Stomach (tissue), 9 donors: Measurements from ENCODE around the gene CYP2A13. TPM values are rescaled to one million over a fixed set of nuclear protein-coding genes. Genes with fewer than 3 reads are reported as not detected.
"Not testable (repeated sequence)": the region's sequence is repeated elsewhere in the genome, so short reads cannot be mapped to it uniquely, and the experiment has no call there.

Source experiments
- DNase-seq, 2 donors: peaks; one replicate each; pipeline versions ENCODE4 v3.0.0 to v3.0.0-alpha.2; 2013 to 2019
- H3K27ac ChIP-seq, 5 donors: fragments of 200-600 bp in 4 of 5; sonication (generic) in 4 of 5; one replicate each; pipeline ENCODE4 v1.5.1; 2013 to 2019; ENCODE audit warnings: mild to moderate bottlenecking in 1 of 5, moderate library complexity in 1 of 5
- H3K27me3 ChIP-seq, 3 donors: fragments of 200-600 bp; sonication (generic); one replicate each; pipeline ENCODE4 v1.5.1; 2017 to 2019; ENCODE audit warnings: mixed run types in 1 of 3
- H3K36me3 ChIP-seq, 4 donors: fragments of 200-600 bp; sonication (generic); 1 replicate in 3 of 4; 2 replicates in 1 of 4; pipeline ENCODE4 v1.5.1; 2016 to 2019
- H3K4me1 ChIP-seq, 4 donors: fragments of 200-600 bp; sonication (generic); one replicate each; pipeline ENCODE4 v1.5.1; 2016 to 2019
- H3K4me3 ChIP-seq, 4 donors: fragments of 200-600 bp; sonication (generic) in 3 of 4; one replicate each; pipeline ENCODE4 v1.5.1; 2016 to 2019; ENCODE audit warnings: mild to moderate bottlenecking in 1 of 4
- H3K9me3 ChIP-seq, 4 donors: fragments of 200-600 bp; sonication (generic); one replicate each; pipeline ENCODE4 v1.5.1; 2016 to 2019
- CTCF ChIP-seq, 7 experiments: fragments of 450-650 bp in 4 of 7; fragments of 200-600 bp in 3 of 7; sonication (generic) in 3 of 7; IDR thresholded peaks; one replicate each; pipeline ENCODE4 v1.5.1; 2016 to 2019; ENCODE audit warnings: antibody characterized with exemption in 7 of 7, control low read depth in 2 of 7, mild to moderate bottlenecking in 1 of 7
- EP300 ChIP-seq: sonication (generic); formaldehyde crosslinking; IDR thresholded peaks from one replicate; pipeline ENCODE4 v1.6.1; 2017; ENCODE audit warnings: antibody characterized with exemption
- POLR2A ChIP-seq, 4 donors: fragments of 450-650 bp; IDR thresholded peaks; one replicate each; pipeline ENCODE4 v1.6.1; 2016; ENCODE audit warnings: antibody characterized with exemption in 4 of 4, control low read depth in 2 of 4, mild to moderate bottlenecking in 1 of 4, moderate library complexity in 1 of 4
- POLR2AphosphoS5 ChIP-seq, 3 donors: sonication (generic); formaldehyde crosslinking; IDR thresholded peaks; one replicate each; pipeline ENCODE4 v1.6.1; 2016; ENCODE audit warnings: antibody characterized with exemption in 3 of 3
- WGBS, 5 donors: extraction: QIAGEN DNeasy Blood & Tissue Kit in 3 of 5; methylation state at CpG; one replicate each; pipeline versions ENCODE4 v1.1.5 to v1.1.7; 2013 to 2018; 5-methylcytosine and 5-hydroxymethylcytosine counted together
- intact Hi-C: fragments of 100-400 bp; cut with DNase I; formaldehyde crosslinking; loops from one replicate; pipeline ENCODE4 v1.15.1; 2023; ENCODE audit warnings: low total_unique reads
- polyA plus RNA-seq, 3 donors: library from polyadenylated mRNA; stranded (reverse); fragments of 200-250 nt; gene quantifications; one replicate each; pipeline ENCODE4 v1.2.3, GENCODE V29; 2013
- total RNA-seq, 5 donors: library from RNA; depleted of rRNA; stranded (reverse); fragments of >200 nt; gene quantifications; one replicate each; pipeline versions ENCODE4 v1.1.0 to v1.2.3, GENCODE V29; 2014 to 2016
- donor health status: healthy with polysubstance abuse.
- donor health status: Bipolar disorder and iron deficiency.
- donor health status: healthy.

The CYP2A13 gene
- total and polyA plus RNA-seq, 8 donors: not detected

- 41 to 56% (median 44%) methylated on average over 2 of the region's 2 CpGs for WGBS, 5 donors
- peak in 5 of 7 experiments; percentile 23 to 70 (median 35) for TF ChIP-seq CTCF (IDR thresholded peaks at IDR 0.05)
Measured at GRCh38 chr19:41126765-41127203, 38.5 kb downstream of the CYP2A13 start.

DNA sequence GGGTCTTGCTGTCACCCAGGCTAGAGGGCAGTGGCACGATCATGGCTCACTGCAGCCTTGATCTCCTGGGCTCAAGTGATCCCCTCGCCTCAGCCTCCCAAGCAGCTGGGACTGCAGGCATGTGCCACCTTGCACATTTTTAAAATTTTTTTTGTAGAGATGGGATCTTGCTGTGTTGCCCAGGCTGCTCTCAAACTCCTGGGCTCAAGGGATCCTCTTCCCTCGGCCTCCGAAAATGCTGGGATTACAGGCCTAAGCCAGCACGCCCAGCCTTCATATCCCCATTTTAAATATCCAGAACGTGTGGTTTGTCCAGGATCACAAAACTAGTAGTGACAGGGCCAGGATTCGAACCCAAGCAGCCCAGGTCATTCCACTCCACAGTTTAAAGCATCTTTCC lies 39.1 kb downstream of the CYP2A13 start:
- 76 to 82% (median 79%) methylated on average over 7 of the region's 7 CpGs for WGBS, 5 donors
- H3K36me3 ChIP-seq, DNase-seq, H3K27me3 ChIP-seq, H3K9me3 ChIP-seq, H3K4me3 ChIP-seq: not testable (repeated sequence)
- H3K27ac ChIP-seq: peak overlapping the region in 1 of 5 donors; percentile 28
- peaks cover 5 to 13% (median 9%) of the 10 kb centered on the region in 4 donors for H3K4me1 ChIP-seq
- intact Hi-C loops: loop anchor here (10.0 kb wide), 1 partner anchor 127 kb away; no protein-coding TSS in a partner anchor

More at GRCh38 chr19:41126765-41127203, 38.5 kb downstream of the CYP2A13 start:
- not testable (repeated sequence) for H3K4me3 ChIP-seq, H3K27me3 ChIP-seq, H3K27ac ChIP-seq, H3K9me3 ChIP-seq, H3K36me3 ChIP-seq
- peaks cover 5 to 13% (median 9%) of the 10 kb centered on the region in 4 donors for H3K4me1 ChIP-seq
- DNase-seq: peak in 1 of 2 donors; percentile 30
- intact Hi-C loops: loop anchor here (10.0 kb wide), 1 partner anchor 128 kb away; no protein-coding TSS in a partner anchor

DNA sequence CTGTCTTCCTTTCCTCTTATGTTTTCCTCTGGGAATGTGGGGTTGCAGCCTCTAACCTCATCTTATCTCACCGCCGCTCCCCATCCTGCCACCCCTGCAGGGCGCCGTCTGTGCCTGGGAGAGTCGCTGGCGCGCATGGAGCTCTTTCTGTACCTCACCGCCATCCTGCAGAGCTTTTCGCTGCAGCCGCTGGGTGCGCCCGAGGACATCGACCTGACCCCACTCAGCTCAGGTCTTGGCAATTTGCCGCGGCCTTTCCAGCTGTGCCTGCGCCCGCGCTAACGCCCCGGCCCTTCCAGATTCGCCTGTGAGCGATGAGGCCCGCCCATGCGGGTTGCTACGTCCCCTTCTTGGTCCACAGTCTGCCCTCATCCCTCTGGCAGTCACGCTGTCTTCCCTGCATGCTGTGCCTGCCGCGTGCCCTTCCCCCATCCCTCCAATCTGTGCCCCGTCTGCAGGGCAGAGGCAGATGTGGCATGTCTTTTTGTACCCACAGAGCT lies 39.6 kb downstream of the CYP2A13 start:
- 0 to 4% (median 1%) methylated on average over 15 to 29 of the region's 29 CpGs; no CpG with 5 or more reads in 1 of the 5 donors for WGBS, 5 donors
- DNase-seq: peak; percentile 82 to 94
- intact Hi-C loops: loop anchor here (10.0 kb wide), 1 partner anchor 127 kb away; no protein-coding TSS in a partner anchor
- H3K4me3 ChIP-seq, H3K9me3 ChIP-seq, H3K27me3 ChIP-seq, H3K36me3 ChIP-seq: not testable (repeated sequence)
- peaks cover 5 to 13% (median 9%) of the 10 kb centered on the region in 4 donors for H3K4me1 ChIP-seq
- TF ChIP-seq POLR2AphosphoS5 (IDR thresholded peaks at IDR 0.05): peak in 1 of 3 donors; percentile 29
- peak in 3 of 7 experiments; percentile 12 to 28 (median 20) for TF ChIP-seq CTCF (IDR thresholded peaks at IDR 0.05)
- peak overlapping the region in 1 of 5 donors; percentile 28 for H3K27ac ChIP-seq

- H3K27me3 ChIP-seq: no peaks in the 10 kb centered on the region
- H3K27ac ChIP-seq: no peak overlapping the region
- H3K4me3 ChIP-seq: no peak overlapping the region
- H3K36me3 ChIP-seq: no peaks in the 10 kb centered on the region
- TF ChIP-seq POLR2A (IDR thresholded peaks at IDR 0.05): no peak
- TF ChIP-seq EP300: no peak
- no peak for TF ChIP-seq POLR2AphosphoS5 (IDR thresholded peaks at IDR 0.05)
- TF ChIP-seq CTCF (IDR thresholded peaks at IDR 0.05): no peak
- DNase-seq: no peak
- 74 to 88% (median 82%) methylated on average over 6 of the region's 6 CpGs for WGBS, 5 donors
- intact Hi-C loops: loop anchor here (10.0 kb wide), 1 partner anchor 126 kb away; no protein-coding TSS in a partner anchor
- peaks cover 5 to 17% (median 9%) of the 10 kb centered on the region in 4 donors for H3K4me1 ChIP-seq
- H3K9me3 ChIP-seq: no peaks in the 10 kb centered on the region
Measured at GRCh38 chr19:41128692-41129091, 40.4 kb downstream of the CYP2A13 start.

GRCh38 chr19:41131186-41131585 lies 42.9 kb downstream of the CYP2A13 start:
- H3K36me3 ChIP-seq: no peaks in the 10 kb centered on the region
- H3K9me3 ChIP-seq: no peaks in the 10 kb centered on the region
- no peak overlapping the region for H3K27ac ChIP-seq
- H3K4me1 ChIP-seq: peaks cover 5 to 28% (median 14%) of the 10 kb centered on the region in 4 donors
- intact Hi-C loops: no loop called here
- H3K4me3 ChIP-seq: no peak overlapping the region
- TF ChIP-seq POLR2AphosphoS5 (IDR thresholded peaks at IDR 0.05) (no peak), EP300 (no peak), POLR2A (IDR thresholded peaks at IDR 0.05) (no peak), CTCF (IDR thresholded peaks at IDR 0.05) (no peak)
- WGBS, 5 donors: 71 to 91% (median 87%) methylated on average over 2 to 5 of the region's 5 CpGs
- no peak for DNase-seq
- peaks cover 0 to 10% (median 0%) of the 10 kb centered on the region in 3 donors for H3K27me3 ChIP-seq
